GM18951 (cell line): ENCODE data around the gene VPS26B.
"Not testable (repeated sequence)": the region's sequence is repeated elsewhere in the genome, so short reads cannot be mapped to it uniquely, and the experiment has no call there.

Experiments
- POLR2A ChIP-seq: IDR thresholded peaks from 4 replicates; pipeline ENCODE4 v1.6.1; 2011; ENCODE audit warnings: mild to moderate bottlenecking; ENCODE audit not compliant: insufficient read length, insufficient read depth; ENCODE audit errors: extremely low read depth
- in situ Hi-C: fragments of 300-500 bp; cut with MboI; formaldehyde crosslinking; loops from one replicate; pipeline ENCODE4 v1.12.0; 2022; ENCODE audit warnings: low sequenced_read_pairs, mixed read lengths, inconsistent platforms; ENCODE audit not compliant: unreplicated experiment

The VPS26B gene

GRCh38 chr11:134223836-134224709, at the start of gene VPS26B, which contains the start of gene NCAPD3:
Gene VPS26B, plus strand, starts transcription at chr11:134224671. Its CDS starts 452 bp downstream, at chr11:134225123.
Gene NCAPD3, minus strand, starts transcription at chr11:134223967. Its CDS starts 41 bp downstream, at chr11:134223926.
- peak; percentile 90 for TF ChIP-seq POLR2A
- in situ Hi-C loops, result no loop called here

- TF ChIP-seq POLR2A, result no peak
- in situ Hi-C loops, result no loop called here
Measured at GRCh38 chr11:134176284-134176683, 48.2 kb upstream of the VPS26B start.

GRCh38 chr11:134178032-134178674, 46.3 kb upstream of the VPS26B start:
- in situ Hi-C loops, result no loop called here
- TF ChIP-seq POLR2A, result no peak

- in situ Hi-C loops, result no loop called here
- TF ChIP-seq POLR2A, result no peak
Measured at GRCh38 chr11:134181707-134182106, 42.8 kb upstream of the VPS26B start.

GRCh38 chr11:134188092-134188491, 36.4 kb upstream of the VPS26B start:
- in situ Hi-C loops, result not testable (repeated sequence)

- in situ Hi-C loops, result no loop called here
- TF ChIP-seq POLR2A, result no peak
Measured at GRCh38 chr11:134196756-134197155, 27.7 kb upstream of the VPS26B start.

GRCh38 chr11:134199531-134199930, 24.9 kb upstream of the VPS26B start:
- TF ChIP-seq POLR2A, result no peak
- in situ Hi-C loops, result no loop called here

GRCh38 chr11:134200688-134201087, 23.8 kb upstream of the VPS26B start:
- in situ Hi-C loops, result no loop called here

GRCh38 chr11:134202661-134203060, 21.8 kb upstream of the VPS26B start:
- in situ Hi-C loops, result no loop called here
- no peak for TF ChIP-seq POLR2A

More at GRCh38 chr11:134200688-134201087, 23.8 kb upstream of the VPS26B start:
- TF ChIP-seq POLR2A, result no peak

GRCh38 chr11:134205729-134206128, 18.7 kb upstream of the VPS26B start:
- TF ChIP-seq POLR2A, result no peak
- in situ Hi-C loops, result no loop called here

GRCh38 chr11:134206185-134206584, 18.3 kb upstream of the VPS26B start:
- in situ Hi-C loops, result no loop called here

GRCh38 chr11:134207538-134208239, 16.8 kb upstream of the VPS26B start:
- no peak for TF ChIP-seq POLR2A
- in situ Hi-C loops, result no loop called here

More at GRCh38 chr11:134206185-134206584, 18.3 kb upstream of the VPS26B start:
- no peak for TF ChIP-seq POLR2A

- TF ChIP-seq POLR2A, result no peak
- in situ Hi-C loops, result no loop called here
Measured at GRCh38 chr11:134215836-134216235, 8.6 kb upstream of the VPS26B start.
